Measurements from ENCODE around the gene CELA2A. TPM values are rescaled to one million over a fixed set of nuclear protein-coding genes. Genes with fewer than 3 reads are reported as not detected.
"Not testable (repeated sequence)": the region's sequence is repeated elsewhere in the genome, so short reads cannot be mapped to it uniquely, and the experiment has no call there.

The CELA2A gene
- polyA plus RNA-seq, 2 donors, result not detected

GRCh38 chr1:15472587-15472986, 16.1 kb downstream of the CELA2A start:
- Histone ChIP-seq H3K27ac (ENCODE audit: low read depth in 2 of 2, low read length in 1 of 2) (no peak overlapping the region), H3K4me1 (ENCODE audit: control insufficient read depth in 2 of 2, insufficient read depth in 2 of 2, low read length in 1 of 2) (no peaks in the 10 kb centered on the region), H3K4me3 (ENCODE audit: low read depth in 1 of 2, low read length in 2 of 2) (no peak overlapping the region), H3K9me3 (ENCODE audit: control insufficient read depth in 2 of 2, insufficient read depth in 1 of 2, low read depth in 1 of 2, low read length in 1 of 2) (no peaks in the 10 kb centered on the region), H3K27me3 (ENCODE audit: control insufficient read depth in 1 of 2, insufficient read depth in 2 of 2, low read length in 2 of 2) (no peaks in the 10 kb centered on the region), H3K36me3 (ENCODE audit: control insufficient read depth in 2 of 2, insufficient read depth in 2 of 2, low read length in 1 of 2) (no peaks in the 10 kb centered on the region)
- WGBS, 2 donors, result 79 to 90% methylated on average over 11 of the region's 11 CpGs

GRCh38 chr1:15475752-15476314, 19.3 kb downstream of the CELA2A start, which contains the start of gene CELA2B:
Gene CELA2B, plus strand, starts transcription at chr1:15476104. Its CDS starts 22 bp downstream, at chr1:15476126.
- peaks cover 0 to 3% of the 10 kb centered on the region in 2 donors for H3K4me1 ChIP-seq (ENCODE audit: control insufficient read depth in 2 of 2, insufficient read depth in 2 of 2, low read length in 1 of 2)
- no peak within 1 kb of the TSS for H3K27ac ChIP-seq (ENCODE audit: low read depth in 2 of 2, low read length in 1 of 2)
- WGBS, 2 donors, result 77 to 83% methylated on average over 5 of the region's 5 CpGs
- H3K4me3 ChIP-seq (ENCODE audit: low read depth in 1 of 2, low read length in 2 of 2), result no peak within 1 kb of the TSS
- H3K27me3 ChIP-seq (ENCODE audit: control insufficient read depth in 1 of 2, insufficient read depth in 2 of 2, low read length in 2 of 2), result no peaks in the 10 kb centered on the region
- no peaks in the 10 kb centered on the region for H3K36me3 ChIP-seq (ENCODE audit: control insufficient read depth in 2 of 2, insufficient read depth in 2 of 2, low read length in 1 of 2)
- H3K9me3 ChIP-seq (ENCODE audit: control insufficient read depth in 2 of 2, insufficient read depth in 1 of 2, low read depth in 1 of 2, low read length in 1 of 2), result no peaks in the 10 kb centered on the region

GRCh38 chr1:15476927-15477326, 20.4 kb downstream of the CELA2A start:
- H3K27ac ChIP-seq (ENCODE audit: low read depth in 2 of 2, low read length in 1 of 2), result no peak overlapping the region
- peaks cover 0 to 3% of the 10 kb centered on the region in 2 donors for H3K4me1 ChIP-seq (ENCODE audit: control insufficient read depth in 2 of 2, insufficient read depth in 2 of 2, low read length in 1 of 2)
- 73 to 96% methylated on average over 3 of the region's 3 CpGs for WGBS, 2 donors

GRCh38 chr1:15477646-15478212, 21.2 kb downstream of the CELA2A start:
- Histone ChIP-seq H3K36me3 (ENCODE audit: control insufficient read depth in 2 of 2, insufficient read depth in 2 of 2, low read length in 1 of 2) (no peaks in the 10 kb centered on the region), H3K27me3 (ENCODE audit: control insufficient read depth in 1 of 2, insufficient read depth in 2 of 2, low read length in 2 of 2) (no peaks in the 10 kb centered on the region), H3K4me3 (ENCODE audit: low read depth in 1 of 2, low read length in 2 of 2) (no peak overlapping the region), H3K4me1 (ENCODE audit: control insufficient read depth in 2 of 2, insufficient read depth in 2 of 2, low read length in 1 of 2) (peaks cover 0 to 3% of the 10 kb centered on the region in 2 donors), H3K27ac (ENCODE audit: low read depth in 2 of 2, low read length in 1 of 2) (no peak overlapping the region), H3K9me3 (ENCODE audit: control insufficient read depth in 2 of 2, insufficient read depth in 1 of 2, low read depth in 1 of 2, low read length in 1 of 2) (no peaks in the 10 kb centered on the region)
- 78 to 91% methylated on average over 5 of the region's 5 CpGs for WGBS, 2 donors

More at GRCh38 chr1:15476927-15477326, 20.4 kb downstream of the CELA2A start:
- no peaks in the 10 kb centered on the region for H3K36me3 ChIP-seq (ENCODE audit: control insufficient read depth in 2 of 2, insufficient read depth in 2 of 2, low read length in 1 of 2)
- no peaks in the 10 kb centered on the region for H3K9me3 ChIP-seq (ENCODE audit: control insufficient read depth in 2 of 2, insufficient read depth in 1 of 2, low read depth in 1 of 2, low read length in 1 of 2)
- no peaks in the 10 kb centered on the region for H3K27me3 ChIP-seq (ENCODE audit: control insufficient read depth in 1 of 2, insufficient read depth in 2 of 2, low read length in 2 of 2)
- no peak overlapping the region for H3K4me3 ChIP-seq (ENCODE audit: low read depth in 1 of 2, low read length in 2 of 2)

GRCh38 chr1:15479654-15480347, 23.3 kb downstream of the CELA2A start:
- Histone ChIP-seq H3K27me3 (ENCODE audit: control insufficient read depth in 1 of 2, insufficient read depth in 2 of 2, low read length in 2 of 2) (no peaks in the 10 kb centered on the region), H3K36me3 (ENCODE audit: control insufficient read depth in 2 of 2, insufficient read depth in 2 of 2, low read length in 1 of 2) (no peaks in the 10 kb centered on the region), H3K27ac (ENCODE audit: low read depth in 2 of 2, low read length in 1 of 2) (no peak overlapping the region), H3K4me3 (ENCODE audit: low read depth in 1 of 2, low read length in 2 of 2) (no peak overlapping the region), H3K4me1 (ENCODE audit: control insufficient read depth in 2 of 2, insufficient read depth in 2 of 2, low read length in 1 of 2) (peaks cover 0 to 3% of the 10 kb centered on the region in 2 donors), H3K9me3 (ENCODE audit: control insufficient read depth in 2 of 2, insufficient read depth in 1 of 2, low read depth in 1 of 2, low read length in 1 of 2) (no peaks in the 10 kb centered on the region)
- 85 to 94% methylated on average over 11 of the region's 11 CpGs for WGBS, 2 donors

GRCh38 chr1:15482455-15482854, 25.9 kb downstream of the CELA2A start:
- not testable (repeated sequence) for H3K27ac ChIP-seq (ENCODE audit: low read depth in 2 of 2, low read length in 1 of 2); H3K27me3 ChIP-seq (ENCODE audit: control insufficient read depth in 1 of 2, insufficient read depth in 2 of 2, low read length in 2 of 2); H3K4me3 ChIP-seq (ENCODE audit: low read depth in 1 of 2, low read length in 2 of 2); H3K36me3 ChIP-seq (ENCODE audit: control insufficient read depth in 2 of 2, insufficient read depth in 2 of 2, low read length in 1 of 2); H3K4me1 ChIP-seq (ENCODE audit: control insufficient read depth in 2 of 2, insufficient read depth in 2 of 2, low read length in 1 of 2); H3K9me3 ChIP-seq (ENCODE audit: control insufficient read depth in 2 of 2, insufficient read depth in 1 of 2, low read depth in 1 of 2, low read length in 1 of 2)
- WGBS, 2 donors, result 70 to 85% methylated on average over 6 of the region's 6 CpGs

GRCh38 chr1:15482983-15483543, 26.5 kb downstream of the CELA2A start:
- H3K4me1 ChIP-seq (ENCODE audit: control insufficient read depth in 2 of 2, insufficient read depth in 2 of 2, low read length in 1 of 2); H3K9me3 ChIP-seq (ENCODE audit: control insufficient read depth in 2 of 2, insufficient read depth in 1 of 2, low read depth in 1 of 2, low read length in 1 of 2); H3K27me3 ChIP-seq (ENCODE audit: control insufficient read depth in 1 of 2, insufficient read depth in 2 of 2, low read length in 2 of 2); H3K36me3 ChIP-seq (ENCODE audit: control insufficient read depth in 2 of 2, insufficient read depth in 2 of 2, low read length in 1 of 2); H3K27ac ChIP-seq (ENCODE audit: low read depth in 2 of 2, low read length in 1 of 2); H3K4me3 ChIP-seq (ENCODE audit: low read depth in 1 of 2, low read length in 2 of 2): not testable (repeated sequence)
- 57 to 70% methylated on average over 13 to 15 of the region's 16 CpGs for WGBS, 2 donors

GRCh38 chr1:15483971-15484370, 27.4 kb downstream of the CELA2A start:
- peaks cover 0 to 3% of the 10 kb centered on the region in 2 donors for H3K4me1 ChIP-seq (ENCODE audit: control insufficient read depth in 2 of 2, insufficient read depth in 2 of 2, low read length in 1 of 2)
- no peaks in the 10 kb centered on the region for H3K9me3 ChIP-seq (ENCODE audit: control insufficient read depth in 2 of 2, insufficient read depth in 1 of 2, low read depth in 1 of 2, low read length in 1 of 2)
- no peak overlapping the region for H3K27ac ChIP-seq (ENCODE audit: low read depth in 2 of 2, low read length in 1 of 2)
- H3K4me3 ChIP-seq (ENCODE audit: low read depth in 1 of 2, low read length in 2 of 2), result no peak overlapping the region
- no peaks in the 10 kb centered on the region for H3K27me3 ChIP-seq (ENCODE audit: control insufficient read depth in 1 of 2, insufficient read depth in 2 of 2, low read length in 2 of 2)
- no peaks in the 10 kb centered on the region for H3K36me3 ChIP-seq (ENCODE audit: control insufficient read depth in 2 of 2, insufficient read depth in 2 of 2, low read length in 1 of 2)
- WGBS, 2 donors, result 88 to 89% methylated on average over 2 of the region's 2 CpGs

GRCh38 chr1:15484443-15484842, 27.9 kb downstream of the CELA2A start:
- 90 to 93% methylated on average over 6 of the region's 6 CpGs for WGBS, 2 donors
- H3K4me3 ChIP-seq (ENCODE audit: low read depth in 1 of 2, low read length in 2 of 2); H3K4me1 ChIP-seq (ENCODE audit: control insufficient read depth in 2 of 2, insufficient read depth in 2 of 2, low read length in 1 of 2); H3K9me3 ChIP-seq (ENCODE audit: control insufficient read depth in 2 of 2, insufficient read depth in 1 of 2, low read depth in 1 of 2, low read length in 1 of 2); H3K36me3 ChIP-seq (ENCODE audit: control insufficient read depth in 2 of 2, insufficient read depth in 2 of 2, low read length in 1 of 2); H3K27me3 ChIP-seq (ENCODE audit: control insufficient read depth in 1 of 2, insufficient read depth in 2 of 2, low read length in 2 of 2); H3K27ac ChIP-seq (ENCODE audit: low read depth in 2 of 2, low read length in 1 of 2): not testable (repeated sequence)
